HG03159 (cell line): ENCODE results near the gene CCL4.
A peak's percentile ranks its signal among the peaks of the same experiment; 100 is the strongest.
"Not testable (repeated sequence)": the region's sequence is repeated elsewhere in the genome, so short reads cannot be mapped to it uniquely, and the experiment has no call there.

ENCODE experiments used
- ATAC-seq: cut with Tn5 transposase; IDR thresholded peaks from one replicate; pipeline ENCODE4 v1.9.1; 2021; ENCODE audit warnings: mild to moderate bottlenecking, moderate library complexity; ENCODE audit not compliant: unreplicated experiment

Gene CCL4

GRCh38 chr17:36103401-36103975 lies at the start of gene CCL4:
Gene CCL4 (plus strand): TSS chr17:36103827. CDS start chr17:36103906, 79 bp downstream.
- peak; percentile 75 for ATAC-seq

- ATAC-seq, result no peak
These were observed 48.5 kb upstream of the CCL4 start for GRCh38 chr17:36055171-36055570.

GRCh38 chr17:36055921-36056520 lies 47.6 kb upstream of the CCL4 start:
- ATAC-seq, result no peak

GRCh38 chr17:36057911-36058310 lies 45.7 kb upstream of the CCL4 start:
- no peak for ATAC-seq

GRCh38 chr17:36059406-36059805 lies 44.2 kb upstream of the CCL4 start:
- no peak for ATAC-seq

GRCh38 chr17:36060816-36061215 lies 42.8 kb upstream of the CCL4 start:
- ATAC-seq, result no peak

- ATAC-seq, result no peak
These were observed 39.7 kb upstream of the CCL4 start, which contains the start of gene CCL18 for GRCh38 chr17:36063786-36064541. Gene CCL18 (plus strand): TSS chr17:36064272. CDS start chr17:36064343, 71 bp downstream.

- ATAC-seq, result no peak
These were observed 37.2 kb upstream of the CCL4 start for GRCh38 chr17:36066365-36066985.

- ATAC-seq, result no peak
These were observed 35.1 kb upstream of the CCL4 start for GRCh38 chr17:36068524-36068923.

GRCh38 chr17:36069136-36069535 lies 34.5 kb upstream of the CCL4 start:
- no peak for ATAC-seq

- ATAC-seq, result no peak
These were observed 33.2 kb upstream of the CCL4 start for GRCh38 chr17:36070427-36070826.

GRCh38 chr17:36071751-36072150 lies 31.9 kb upstream of the CCL4 start:
- no peak for ATAC-seq

GRCh38 chr17:36072431-36073121 lies 31.1 kb upstream of the CCL4 start:
- ATAC-seq, result no peak

- ATAC-seq, result no peak
These were observed 29.3 kb upstream of the CCL4 start for GRCh38 chr17:36074365-36074764.

- ATAC-seq, result not testable (repeated sequence)
These were observed 21.8 kb upstream of the CCL4 start for GRCh38 chr17:36081681-36082471.

- peak; percentile 65 for ATAC-seq
These were observed 21.0 kb upstream of the CCL4 start for GRCh38 chr17:36082482-36083120.

- ATAC-seq, result not testable (repeated sequence)
These were observed 19.9 kb upstream of the CCL4 start for GRCh38 chr17:36083691-36084090.

- no peak for ATAC-seq
These were observed 17.9 kb upstream of the CCL4 start for GRCh38 chr17:36085765-36086164.

- no peak for ATAC-seq
These were observed 16.8 kb upstream of the CCL4 start for GRCh38 chr17:36086791-36087190.

GRCh38 chr17:36087471-36087870 lies 16.2 kb upstream of the CCL4 start:
- not testable (repeated sequence) for ATAC-seq
